NOMO-1 treated with DMSO at 0.1 percent for 48 hours (cell line): ENCODE measurements around the gene HPS5.

Experiments used
- DNase-seq: peaks from one replicate; lab custom pipeline; 2025; ENCODE audit not compliant: unreplicated experiment; lab: John Stamatoyannopoulos, UW

HPS5 gene

DNA sequence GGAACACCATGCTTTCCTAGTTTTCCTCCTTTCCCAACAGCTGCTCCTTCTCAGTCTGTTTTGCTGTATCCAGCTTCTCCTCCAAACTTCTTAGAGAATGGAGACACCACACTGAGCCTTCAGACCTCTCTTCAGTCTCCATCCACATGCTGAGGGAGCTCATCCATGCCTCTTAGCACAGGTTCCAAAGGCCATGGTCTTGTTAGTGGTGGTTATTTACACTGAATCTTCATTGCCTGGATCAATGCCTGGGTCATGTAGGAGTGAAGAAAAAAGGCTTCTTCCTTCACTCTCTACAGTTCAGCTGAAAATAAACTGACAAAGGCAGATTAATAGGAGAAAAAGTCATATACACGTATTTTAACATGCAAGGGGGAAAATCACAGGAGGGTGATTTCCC lies 82.3 kb downstream of the HPS5 start:
- no peak for DNase-seq

DNA sequence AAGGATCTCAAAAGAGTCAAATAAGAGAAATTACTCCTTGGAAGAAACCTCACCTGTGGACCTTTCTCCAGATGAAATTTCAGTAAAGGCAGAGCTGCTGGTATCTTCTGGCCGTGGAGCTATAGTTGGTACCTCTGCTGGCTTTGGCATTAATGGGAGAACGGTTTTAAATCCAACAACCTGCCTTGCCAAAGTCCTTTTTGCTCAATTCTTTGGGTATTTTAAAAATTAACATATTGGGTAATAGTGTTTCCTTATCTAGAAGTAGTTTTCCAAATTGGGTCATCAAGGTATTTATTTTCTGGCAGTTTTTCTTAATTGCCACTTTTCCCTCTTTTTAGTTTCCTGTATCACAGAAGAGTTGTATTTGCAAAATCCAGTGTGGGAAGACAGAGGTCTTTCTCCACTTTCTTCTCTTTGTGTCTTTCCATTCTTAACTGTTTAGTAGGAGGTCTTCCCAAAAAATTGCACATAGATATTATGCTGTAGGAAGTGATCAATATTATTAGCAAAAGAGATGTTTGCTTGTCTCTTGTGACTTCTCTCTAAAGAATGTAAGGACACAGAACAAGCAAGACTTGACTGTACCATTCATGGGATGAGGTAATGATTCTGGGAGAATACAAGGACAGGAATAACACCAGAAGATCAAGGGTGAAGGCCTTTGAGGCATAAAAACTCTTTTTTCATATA lies 85.1 kb downstream of the HPS5 start, which contains the start of gene SAA4:
SAA4 (minus strand) TSS at position 139 of the 693 bp plus-strand sequence. CDS start 876 bp downstream, outside the sequence.
- no peak for DNase-seq

DNA sequence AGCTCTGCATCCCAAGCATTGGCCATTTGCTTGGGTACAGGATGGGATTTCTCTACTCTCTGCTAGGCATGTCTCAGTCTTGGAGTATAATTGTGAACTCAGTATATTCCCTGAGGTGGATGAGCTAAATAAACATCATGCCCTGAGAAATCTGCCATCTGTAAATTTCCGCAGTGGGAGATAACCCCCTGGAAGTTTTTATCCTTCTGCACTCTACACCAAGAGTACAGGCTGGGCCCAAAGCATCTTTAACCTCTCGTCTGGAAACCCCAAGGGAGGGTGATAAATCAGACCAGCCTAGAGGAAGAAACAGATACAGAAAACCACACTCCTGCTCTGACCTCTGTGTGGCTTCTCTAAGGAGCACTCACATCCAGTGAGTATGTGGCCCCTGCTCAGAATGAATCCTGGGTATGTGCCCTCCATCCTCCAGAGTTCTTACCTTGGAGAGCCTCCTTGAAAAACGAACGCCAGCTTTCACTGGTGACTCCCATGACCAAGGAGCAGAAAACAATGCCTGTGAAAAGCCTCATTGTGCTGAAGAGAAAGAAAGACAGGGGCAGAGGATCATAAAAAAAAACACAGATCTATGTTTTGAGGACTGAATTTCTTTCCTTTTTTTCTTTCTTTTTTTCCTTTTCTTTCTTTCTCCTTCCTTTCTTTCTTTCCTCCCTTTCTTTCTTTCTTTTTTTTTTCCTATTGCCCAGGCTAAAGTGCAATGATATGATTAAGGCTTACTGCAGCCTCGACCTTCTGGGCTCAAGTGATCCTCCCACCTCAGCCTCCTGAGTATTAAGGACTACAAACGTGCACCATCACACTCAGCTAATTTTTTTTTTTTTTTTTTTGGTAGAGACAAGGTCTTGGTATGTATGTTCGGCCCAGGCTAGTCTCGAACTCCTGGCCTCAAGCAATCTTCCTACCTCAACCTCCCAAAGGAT lies 86.3 kb downstream of the HPS5 start:
- DNase-seq: no peak

DNA sequence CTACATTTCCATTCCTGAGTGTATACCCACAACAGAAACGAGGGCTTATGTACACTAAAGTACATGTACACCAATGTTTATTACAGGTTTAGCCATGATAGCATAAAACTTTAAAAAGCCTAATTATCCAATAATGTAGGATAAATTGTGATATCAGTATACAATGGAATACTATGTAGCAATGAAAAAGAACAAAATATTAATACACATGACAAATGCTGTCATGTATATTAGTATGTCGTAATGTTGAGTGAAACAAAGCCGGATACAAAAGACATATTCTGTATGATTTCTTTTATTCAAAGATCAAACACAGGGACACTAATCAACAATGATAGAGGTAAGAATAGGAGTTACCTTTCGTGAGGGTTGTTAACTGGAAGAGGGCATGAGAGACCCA lies 88.0 kb downstream of the HPS5 start:
- DNase-seq: no peak

DNA sequence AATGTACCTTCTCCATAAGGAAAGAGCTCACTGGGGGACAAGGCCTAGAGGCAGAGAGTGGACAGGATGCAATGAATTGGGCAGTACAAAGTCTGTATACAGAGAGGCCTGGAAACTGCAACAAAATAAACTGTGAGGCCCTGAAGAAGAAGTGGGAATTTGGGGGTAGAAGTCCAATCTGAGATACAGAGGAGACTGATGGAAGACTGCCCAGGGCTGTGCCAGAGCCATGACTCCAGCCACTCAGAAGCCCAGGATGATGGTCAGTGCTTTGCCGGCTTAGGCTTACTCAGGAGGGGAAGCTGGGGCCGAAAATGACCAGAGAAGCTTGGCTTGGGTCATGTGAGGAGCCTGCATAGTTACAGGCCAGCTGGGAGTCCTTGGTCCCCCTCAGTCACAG lies 91.1 kb downstream of the HPS5 start:
- DNase-seq: no peak

DNA sequence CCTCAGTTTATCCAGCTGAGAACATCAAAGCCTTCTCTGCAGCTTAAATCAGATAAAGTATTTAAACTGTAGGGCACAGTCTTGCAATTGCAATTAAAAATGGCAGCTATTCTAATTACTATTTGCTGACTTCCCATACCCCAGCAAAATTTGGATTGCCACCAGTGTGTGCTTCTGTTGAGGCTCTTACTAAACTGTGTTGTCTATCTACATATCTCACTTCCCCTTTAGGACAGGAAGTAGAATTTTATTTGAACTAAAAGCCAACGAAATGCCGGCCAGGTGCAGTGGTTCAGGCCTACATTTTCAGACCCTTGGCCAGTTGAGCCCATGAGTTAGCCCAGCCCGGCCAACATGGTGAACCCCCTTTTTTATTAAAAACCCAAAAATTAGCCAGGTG lies 92.4 kb downstream of the HPS5 start:
- DNase-seq: peak; percentile 55
